ENCODE results near the gene SEC22A.

SEC22A gene

DNA sequence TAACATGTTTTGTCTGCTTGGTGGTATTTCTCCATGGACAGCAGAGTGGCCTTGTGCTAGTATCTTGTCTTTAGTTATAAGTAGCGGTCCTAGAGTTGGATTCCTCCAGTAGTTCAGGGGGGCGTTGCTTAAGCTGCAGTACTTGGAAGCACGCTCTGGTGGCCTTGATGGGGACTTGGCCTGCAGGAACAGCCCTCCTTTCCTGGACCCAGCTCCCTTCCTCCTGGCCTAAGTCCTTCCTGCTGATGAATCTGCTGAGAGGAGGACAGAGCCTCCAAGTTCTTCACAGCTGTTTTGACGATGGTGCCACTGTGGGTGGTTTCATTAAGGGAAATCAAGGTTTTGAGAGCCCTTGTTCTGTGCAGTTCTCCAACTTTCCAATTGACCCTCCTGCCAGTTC, 38.6 kb upstream of the SEC22A start:
- no peak for TF ChIP-seq CTCF (IDR thresholded peaks at IDR 0.05; ENCODE audit: poor library complexity, severe bottlenecking)
- Histone ChIP-seq H3K4me1 (ENCODE audit: insufficient read depth, poor library complexity, severe bottlenecking) (no peaks in the 10 kb centered on the region), H3K27ac (ENCODE audit: poor library complexity, severe bottlenecking) (no peak overlapping the region), H3K9me3 (ENCODE audit: severe bottlenecking) (no peaks in the 10 kb centered on the region), H3K27me3 (ENCODE audit: insufficient read depth, poor library complexity, severe bottlenecking) (no peaks in the 10 kb centered on the region), H3K4me3 (ENCODE audit: severe bottlenecking) (no peak overlapping the region), H3K36me3 (ENCODE audit: low read depth) (peaks cover 72% of the 10 kb centered on the region)
- DNase-seq (ENCODE audit: low spot score) (no peak), ATAC-seq (ENCODE audit: low read depth) (no peak)

DNA sequence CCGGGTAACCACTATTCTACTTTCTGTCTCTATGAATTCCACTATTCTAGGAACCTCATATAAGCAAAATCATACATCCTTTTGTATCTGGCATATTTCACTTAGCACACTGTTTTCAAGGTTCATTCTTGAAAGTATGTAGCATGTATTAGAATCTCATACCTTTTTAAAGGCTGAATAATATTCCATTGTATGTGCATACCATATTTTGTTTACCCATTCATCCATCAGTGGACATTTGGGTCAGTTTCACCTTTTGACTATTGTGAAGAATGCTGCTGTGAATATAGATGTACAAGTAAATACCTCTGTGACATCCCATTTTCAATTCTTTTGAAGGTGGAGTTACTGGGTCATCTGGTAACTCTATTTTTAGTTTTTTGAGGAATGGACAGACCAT, 36.6 kb upstream of the SEC22A start:
- no peak overlapping the region for H3K4me3 ChIP-seq (ENCODE audit: severe bottlenecking)
- H3K4me1 ChIP-seq (ENCODE audit: insufficient read depth, poor library complexity, severe bottlenecking): no peaks in the 10 kb centered on the region
- H3K9me3 ChIP-seq (ENCODE audit: severe bottlenecking): no peaks in the 10 kb centered on the region
- TF ChIP-seq CTCF (IDR thresholded peaks at IDR 0.05; ENCODE audit: poor library complexity, severe bottlenecking): no peak
- no peak for ATAC-seq (ENCODE audit: low read depth)
- H3K27ac ChIP-seq (ENCODE audit: poor library complexity, severe bottlenecking): no peak overlapping the region
- no peaks in the 10 kb centered on the region for H3K27me3 ChIP-seq (ENCODE audit: insufficient read depth, poor library complexity, severe bottlenecking)
- DNase-seq (ENCODE audit: low spot score): no peak
- H3K36me3 ChIP-seq (ENCODE audit: low read depth): peaks cover 58% of the 10 kb centered on the region

DNA sequence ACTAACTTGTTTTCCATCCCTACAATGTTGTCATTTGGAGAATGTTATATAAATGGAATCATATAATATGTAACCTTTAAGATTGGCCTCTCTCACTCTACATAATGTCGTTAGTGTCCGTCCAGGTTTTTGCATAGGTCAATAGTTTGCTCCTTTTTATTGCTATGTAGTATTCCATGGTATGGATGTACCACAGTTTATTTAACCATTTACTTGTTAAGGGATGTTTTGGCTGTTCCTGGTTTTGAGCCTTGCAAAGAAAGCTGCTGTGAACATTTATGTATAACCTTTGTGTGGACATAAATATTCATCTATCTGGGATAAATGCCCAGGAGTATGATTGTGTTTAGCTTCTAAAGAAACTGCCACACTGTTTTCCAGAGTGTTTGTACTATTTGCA, 34.1 kb upstream of the SEC22A start:
- Histone ChIP-seq H3K4me3 (ENCODE audit: severe bottlenecking) (no peak overlapping the region), H3K4me1 (ENCODE audit: insufficient read depth, poor library complexity, severe bottlenecking) (no peaks in the 10 kb centered on the region), H3K27ac (ENCODE audit: poor library complexity, severe bottlenecking) (no peak overlapping the region), H3K27me3 (ENCODE audit: insufficient read depth, poor library complexity, severe bottlenecking) (no peaks in the 10 kb centered on the region), H3K36me3 (ENCODE audit: low read depth) (peaks cover 35% of the 10 kb centered on the region), H3K9me3 (ENCODE audit: severe bottlenecking) (no peaks in the 10 kb centered on the region)
- TF ChIP-seq CTCF (IDR thresholded peaks at IDR 0.05; ENCODE audit: poor library complexity, severe bottlenecking): no peak
- DNase-seq (ENCODE audit: low spot score): no peak
- no peak for ATAC-seq (ENCODE audit: low read depth)

DNA sequence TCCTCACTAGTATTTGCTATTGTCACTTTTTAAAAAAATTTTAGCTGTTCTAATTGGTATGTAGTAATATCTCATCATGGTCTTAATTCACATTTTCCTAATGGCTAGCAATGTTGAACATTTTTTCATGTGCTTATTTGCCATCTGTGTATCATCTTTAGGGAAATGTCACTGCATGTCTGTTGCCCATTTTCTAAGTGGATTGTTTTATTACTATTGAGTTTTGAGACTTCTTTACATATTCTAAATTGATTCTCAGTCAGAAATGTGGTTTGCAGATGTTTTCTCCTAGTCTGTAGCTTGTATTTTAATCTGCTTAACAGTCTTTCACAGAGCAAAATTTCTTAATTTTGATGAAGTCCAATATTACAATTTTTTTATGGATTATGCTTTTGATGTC, 33.6 kb upstream of the SEC22A start:
- Histone ChIP-seq H3K27ac (ENCODE audit: poor library complexity, severe bottlenecking) (no peak overlapping the region), H3K4me1 (ENCODE audit: insufficient read depth, poor library complexity, severe bottlenecking) (no peaks in the 10 kb centered on the region), H3K9me3 (ENCODE audit: severe bottlenecking) (no peaks in the 10 kb centered on the region), H3K4me3 (ENCODE audit: severe bottlenecking) (no peak overlapping the region), H3K36me3 (ENCODE audit: low read depth) (peaks cover 35% of the 10 kb centered on the region), H3K27me3 (ENCODE audit: insufficient read depth, poor library complexity, severe bottlenecking) (no peaks in the 10 kb centered on the region)
- DNase-seq (ENCODE audit: low spot score) (no peak), ATAC-seq (ENCODE audit: low read depth) (no peak)
- TF ChIP-seq CTCF (IDR thresholded peaks at IDR 0.05; ENCODE audit: poor library complexity, severe bottlenecking): no peak

GRCh38 chr3:123168605-123169004, 33.1 kb upstream of the SEC22A start:
- no peak for DNase-seq (ENCODE audit: low spot score)
- no peak for ATAC-seq (ENCODE audit: low read depth)
- TF ChIP-seq CTCF (IDR thresholded peaks at IDR 0.05; ENCODE audit: poor library complexity, severe bottlenecking): no peak
- H3K4me1 ChIP-seq (ENCODE audit: insufficient read depth, poor library complexity, severe bottlenecking): no peaks in the 10 kb centered on the region
- peaks cover 34% of the 10 kb centered on the region for H3K36me3 ChIP-seq (ENCODE audit: low read depth)
- H3K27ac ChIP-seq (ENCODE audit: poor library complexity, severe bottlenecking): no peak overlapping the region
- no peaks in the 10 kb centered on the region for H3K27me3 ChIP-seq (ENCODE audit: insufficient read depth, poor library complexity, severe bottlenecking)
- H3K9me3 ChIP-seq (ENCODE audit: severe bottlenecking): no peaks in the 10 kb centered on the region
- no peak overlapping the region for H3K4me3 ChIP-seq (ENCODE audit: severe bottlenecking)
